IMR-90 (cell line): Measurements from ENCODE around the gene RAET1E. TPM values are rescaled to one million over a fixed set of nuclear protein-coding genes. Genes with fewer than 3 reads are reported as not detected.
A peak's percentile ranks its signal among the peaks of the same experiment; 100 is the strongest.

ENCODE experiments used
- ATAC-seq: fragments of 200-7000 bp; cut with Tn5 transposase; 2 replicates; pipeline ENCODE4 v1.9.1; 2020; ENCODE audit warnings: low read depth, mild to moderate bottlenecking, moderate library complexity
- BruUV-seq: library from RNA; stranded (reverse); fragments of 400-500 nt; replicated peaks from 2 replicates; lab custom pipeline; 2021; lab: Mats Ljungman, UMichigan
- CTCF ChIA-PET: fragments of 300-600 bp; formaldehyde crosslinking; extraction: SDS; loops from one replicate; lab custom pipeline; 2021; ENCODE audit warnings: antibody characterized with exemption; lab: Yijun Ruan, JAX
- POLR2A ChIA-PET: fragments of 300-600 bp; sonication (Branson Sonifier 250); formaldehyde crosslinking; loops from one replicate; lab custom pipeline; 2022; ENCODE audit warnings: antibody characterized with exemption; ENCODE audit not compliant: unreplicated experiment; lab: Charles Lee
- DNase-seq: peaks from one replicate; pipeline ENCODE4 v3.0.0; 2013
- H2AFZ ChIP-seq: replicated peaks from 2 replicates; pipeline ENCODE3; 2013; ENCODE audit warnings: low read length, mild to moderate bottlenecking; ENCODE audit not compliant: poor library complexity
- H2AK5ac ChIP-seq: 2 replicates; pipeline ENCODE4 v1.6.1; 2013; ENCODE audit warnings: low read depth, low read length, inconsistent platforms
- H2AK9ac ChIP-seq: replicated peaks from 2 replicates; pipeline ENCODE3; 2013; ENCODE audit warnings: mild to moderate bottlenecking, low read depth, low read length, moderate library complexity; ENCODE audit not compliant: poor library complexity
- H2BK120ac ChIP-seq: 2 replicates; pipeline ENCODE4 v1.6.1; 2013; ENCODE audit warnings: low read depth, low read length, inconsistent platforms
- H2BK15ac ChIP-seq: 3 replicates; pipeline ENCODE4 v1.6.1; 2013; ENCODE audit warnings: low read depth, low read length, inconsistent platforms
- H2BK20ac ChIP-seq: 2 replicates; pipeline ENCODE4 v1.6.1; 2013; ENCODE audit warnings: low read depth, mild to moderate bottlenecking, inconsistent platforms, low read length, moderate library complexity
- H2BK5ac ChIP-seq: 2 replicates; pipeline ENCODE4 v1.6.1; 2013; ENCODE audit warnings: mild to moderate bottlenecking, low read depth, low read length, inconsistent platforms; ENCODE audit not compliant: poor library complexity, severe bottlenecking
- H3K14ac ChIP-seq: replicated peaks from 2 replicates; pipeline ENCODE4 v1.6.1; 2013; ENCODE audit warnings: low read depth, low read length, inconsistent platforms
- H3K18ac ChIP-seq: 2 replicates; pipeline ENCODE4 v1.6.1; 2013; ENCODE audit warnings: low read depth, low read length, control low read depth
- H3K23ac ChIP-seq: 2 replicates; pipeline ENCODE4 v1.6.1; 2013; ENCODE audit warnings: low read depth, low read length, inconsistent platforms
- H3K27ac ChIP-seq: 2 replicates; pipeline ENCODE4 v1.5.1; 2013; ENCODE audit warnings: mild to moderate bottlenecking, control low read depth, low read length; ENCODE audit not compliant: insufficient read depth
- H3K27me3 ChIP-seq: 2 replicates; pipeline ENCODE4 v1.6.1; 2013; ENCODE audit warnings: low read length; ENCODE audit not compliant: control insufficient read depth, insufficient read depth
- H3K36me3 ChIP-seq: 2 replicates; pipeline ENCODE4 v1.6.1; 2013; ENCODE audit warnings: low read length, mixed read lengths; ENCODE audit not compliant: control insufficient read depth, insufficient read depth
- H3K4ac ChIP-seq: 2 replicates; pipeline ENCODE4 v1.6.1; 2013; ENCODE audit warnings: low read depth, low read length, inconsistent platforms
- H3K4me1 ChIP-seq: 2 replicates; pipeline ENCODE4 v1.6.1; 2013; ENCODE audit warnings: low read length, mixed read lengths; ENCODE audit not compliant: control insufficient read depth, insufficient read depth
- H3K4me2 ChIP-seq: 2 replicates; pipeline ENCODE4 v1.6.1; 2013; ENCODE audit warnings: low read depth, mild to moderate bottlenecking, control low read depth, low read length, moderate library complexity
- H3K4me3 ChIP-seq: 2 replicates; pipeline ENCODE4 v1.5.1; 2013; ENCODE audit warnings: low read depth, mild to moderate bottlenecking, control low read depth, low read length, moderate library complexity; ENCODE audit not compliant: insufficient read depth
- H3K56ac ChIP-seq: 2 replicates; pipeline ENCODE4 v1.6.1; 2013; ENCODE audit warnings: low read length, inconsistent platforms; ENCODE audit not compliant: insufficient read depth; ENCODE audit errors: extremely low read depth
- H3K79me1 ChIP-seq, 2 experiments: 2 replicates each; pipeline ENCODE4 v1.6.1; 2013; ENCODE audit warnings: low read length in 2 of 2, inconsistent platforms in 1 of 2, low read depth in 1 of 2
- H3K9ac ChIP-seq: 2 replicates; pipeline ENCODE4 v1.6.1; 2013; ENCODE audit warnings: low read depth, low read length, control low read depth
- H3K9me1 ChIP-seq: 2 replicates; pipeline ENCODE4 v1.6.1; 2013; ENCODE audit warnings: low read length, inconsistent platforms; ENCODE audit not compliant: insufficient read depth
- H3K9me3 ChIP-seq: 2 replicates; pipeline ENCODE4 v1.6.1; 2013; ENCODE audit warnings: low read length; ENCODE audit not compliant: control insufficient read depth, insufficient read depth
- H4K20me1 ChIP-seq: 2 replicates; pipeline ENCODE4 v1.6.1; 2013; ENCODE audit warnings: low read length, inconsistent platforms; ENCODE audit not compliant: insufficient read depth
- H4K5ac ChIP-seq: 2 replicates; pipeline ENCODE4 v1.6.1; 2013; ENCODE audit warnings: mild to moderate bottlenecking, low read depth, low read length, control low read depth
- H4K8ac ChIP-seq, 2 experiments: 2 replicates each; pipeline ENCODE4 v1.6.1; 2013; ENCODE audit warnings: low read depth in 2 of 2, low read length in 2 of 2, control low read depth in 1 of 2, inconsistent platforms in 1 of 2
- H4K91ac ChIP-seq: 2 replicates; pipeline ENCODE4 v1.6.1; 2013; ENCODE audit warnings: low read depth, low read length, inconsistent platforms; ENCODE audit not compliant: insufficient read depth
- BHLHE40 ChIP-seq: fragments of 150-350 bp; IDR thresholded peaks from 2 replicates; pipeline ENCODE4 v1.6.1; 2016; ENCODE audit warnings: mild to moderate bottlenecking, low read depth, low read length
- CEBPB ChIP-seq: IDR thresholded peaks from 2 replicates; pipeline ENCODE4 v1.6.1; 2012; ENCODE audit warnings: low read depth, low read length, improper control_type of control experiment
- ELK1 ChIP-seq: fragments of 150-350 bp; IDR thresholded peaks from 2 replicates; pipeline ENCODE4 v1.6.1; 2016; ENCODE audit warnings: low read depth, mild to moderate bottlenecking, low read length, moderate library complexity, borderline replicate concordance
- FOS ChIP-seq: fragments of 150-350 bp; IDR thresholded peaks from 2 replicates; pipeline ENCODE4 v1.6.1; 2016; ENCODE audit warnings: low read depth, low read length
- MXI1 ChIP-seq: IDR thresholded peaks from 2 replicates; pipeline ENCODE4 v1.6.1; 2012; ENCODE audit warnings: low read depth, mild to moderate bottlenecking, low read length, moderate library complexity, borderline replicate concordance
- RCOR1 ChIP-seq: IDR thresholded peaks from 2 replicates; pipeline ENCODE4 v1.6.1; 2012; ENCODE audit warnings: mild to moderate bottlenecking, low read length, improper control_type of control experiment; ENCODE audit not compliant: insufficient replicate concordance
- SMC3 ChIP-seq: fragments of 150-350 bp; IDR thresholded peaks from 2 replicates; pipeline ENCODE4 v1.6.1; 2016; ENCODE audit warnings: low read depth, mild to moderate bottlenecking, antibody characterized with exemption, low read length, moderate library complexity
- WGBS, 2 experiments: methylation state at CpG; one replicate each; pipeline versions ENCODE4 v1.1.5 to v1.1.7; 2013; ENCODE audit warnings: missing lambda C conversion rate in 2 of 2; ENCODE audit not compliant: insufficient read length in 1 of 2; ENCODE audit errors: extremely low coverage in 2 of 2; 5-methylcytosine and 5-hydroxymethylcytosine counted together
- dilution Hi-C: fragments of 300-500 bp; cut with HindIII; formaldehyde crosslinking; loops from one replicate; pipeline ENCODE4 v1.14.3; 2018; ENCODE audit warnings: low sequenced_read_pairs; ENCODE audit not compliant: unreplicated experiment
- in situ Hi-C: fragments of 300-500 bp; cut with MboI; formaldehyde crosslinking; loops from 3 replicates; pipeline ENCODE4 v1.14.3; 2019; ENCODE audit warnings: low sequenced_read_pairs, inconsistent platforms, mixed read lengths
- intact Hi-C: fragments of 100-400 bp; cut with micrococcal nuclease; formaldehyde crosslinking; loops from 2 replicates; pipeline ENCODE4 v1.10.0; 2022
- polyA plus RNA-seq, 3 experiments: library from polyadenylated mRNA; depleted of rRNA; stranded (reverse); fragments of >200 nt; gene quantifications; 2 replicates each; pipeline ENCODE4 v1.2.3, GENCODE V29; 2012; ENCODE audit warnings: low replicate concordance in 1 of 3
- total RNA-seq: library from RNA; depleted of rRNA; stranded (reverse); fragments of >200 nt; gene quantifications from 2 replicates; pipeline ENCODE4 v1.2.3, GENCODE V29; 2012

Gene RAET1E
- total and polyA plus RNA-seq, 2 of the 4 experiments (the other 2 are of a cell fraction), result not detected

- H3K18ac ChIP-seq, result no peak overlapping the region; the same call in 1 of the 2 replicates
- H3K27me3 ChIP-seq, result no peaks in the 10 kb centered on the region
- H4K5ac ChIP-seq, result no peak overlapping the region; the same call in 1 of the 2 replicates
- H2AK5ac ChIP-seq, result peak overlapping the region; percentile 76; the same call in 1 of the 2 replicates
- no peak overlapping the region for H2AK9ac ChIP-seq
- H3K9me1 ChIP-seq, result peaks cover 30% of the 10 kb centered on the region
- H3K4me2 ChIP-seq, result no peak overlapping the region
- H2AFZ ChIP-seq, result no peak overlapping the region
- peaks cover 4% of the 10 kb centered on the region for H3K36me3 ChIP-seq
- intact Hi-C loops, result no loop called here
- H4K91ac ChIP-seq, result peak overlapping the region; percentile 9; the same call in 1 of the 2 replicates
- dilution Hi-C loops, result no loop called here
- peak overlapping the region in 1 of 2 experiments; percentile 45; a peak in 2 of 4 replicates for H4K8ac ChIP-seq
- H3K9me3 ChIP-seq, result no peaks in the 10 kb centered on the region
- TF ChIP-seq CEBPB (peak; percentile 94), RCOR1 (no peak), SMC3 (no peak), ELK1 (no peak), MXI1 (no peak), BHLHE40 (no peak), FOS (peak; percentile 41; the same call in 1 of the 2 replicates)
- H3K4ac ChIP-seq, result peak overlapping the region; percentile 44
- ChIA-PET POLR2A (no interaction called here), CTCF (no interaction called here)
- peak overlapping the region; percentile 48; the same call in 1 of the 2 replicates for H2BK120ac ChIP-seq
- peak overlapping the region; percentile 10; the same call in 1 of the 2 replicates for H3K27ac ChIP-seq
- peak overlapping the region; percentile 61 for H2BK20ac ChIP-seq
- peak overlapping the region; percentile 90; the same call in 1 of the 3 replicates for H2BK15ac ChIP-seq
- no TSS peak for BruUV-seq
- ATAC-seq (peak; percentile 19), DNase-seq (peak; percentile 78)
- H2BK5ac ChIP-seq, result peak overlapping the region; percentile 40
- H3K4me1 ChIP-seq, result peaks cover 23% of the 10 kb centered on the region
- H3K56ac ChIP-seq, result no peak overlapping the region
- H3K4me3 ChIP-seq, result no peak overlapping the region
- no peak overlapping the region for H3K9ac ChIP-seq
- no peak overlapping the region for H3K23ac ChIP-seq
- H3K79me1 ChIP-seq, result peaks cover 14 to 62% of the 10 kb centered on the region in 2 experiments
- WGBS, 2 experiments, result no CpG with 5 or more reads among the region's 5 CpGs
- peaks cover 9% of the 10 kb centered on the region for H4K20me1 ChIP-seq
- peak overlapping the region; percentile 2; the same call in 1 of the 2 replicates for H3K14ac ChIP-seq
- in situ Hi-C loops, result no loop called here
Observed at GRCh38 chr6:149851461-149852110, 46.3 kb downstream of the RAET1E start.
